SK-N-SH (cell line): Measurements from ENCODE around the gene ADGRL3. TPM values are rescaled to one million over a fixed set of nuclear protein-coding genes. Genes with fewer than 3 reads are reported as not detected.

ENCODE experiments used
- CTCF ChIA-PET: fragments of 300-600, 350-600 bp; formaldehyde crosslinking; extraction: SDS; loops from one replicate; lab custom pipeline; 2021; lab: Yijun Ruan, JAX
- POLR2A ChIA-PET: fragments of 350-600 bp; sonication (Branson Sonifier 250); formaldehyde crosslinking; extraction: SDS; loops from one replicate; lab custom pipeline; 2020; ENCODE audit warnings: antibody characterized with exemption, inconsistent platforms; lab: Yijun Ruan, JAX
- DNase-seq: peaks from one replicate; pipeline ENCODE4 v3.0.0; 2012
- H2AFZ ChIP-seq: fragments of 200-600 bp; sonication (generic); 2 replicates; pipeline ENCODE4 v1.8.1; 2016; ENCODE audit warnings: antibody characterized with exemption, mild to moderate bottlenecking, low read depth
- H3F3A ChIP-seq: fragments of 200-600 bp; sonication (generic); replicated peaks from 2 replicates; pipeline ENCODE3; 2016; ENCODE audit warnings: antibody characterized with exemption, mild to moderate bottlenecking; ENCODE audit not compliant: insufficient read depth
- H3K27ac ChIP-seq, 2 experiments: fragments of 200-500 bp in 1 of 2; fragments of 200-600 bp in 1 of 2; sonication (Bioruptor generic) in 1 of 2; sonication (generic), shearing (Covaris generic) in 1 of 2; 2 replicates each; pipeline versions ENCODE4 v1.5.1 to v1.6.1; 2014 to 2016; ENCODE audit warnings: low read depth in 2 of 2, inconsistent platforms in 1 of 2, low read length in 1 of 2, mild to moderate bottlenecking in 1 of 2, mixed read lengths in 1 of 2
- H3K27me3 ChIP-seq: fragments of 200-600 bp; sonication (generic), shearing (Covaris generic); 2 replicates; pipeline ENCODE4 v1.6.1; 2016; ENCODE audit warnings: mixed run types; ENCODE audit not compliant: insufficient read depth
- H3K36me3 ChIP-seq, 2 experiments: fragments of 200-500 bp in 1 of 2; fragments of 200-600 bp in 1 of 2; sonication (Bioruptor generic) in 1 of 2; sonication (generic) in 1 of 2; replicated peaks in 1 of 2; 2 replicates each; pipeline versions ENCODE3 to v1.5.1; 2014 to 2016; ENCODE audit warnings: low read length in 1 of 2, mild to moderate bottlenecking in 1 of 2; ENCODE audit not compliant: insufficient read depth in 2 of 2, control insufficient read depth in 1 of 2
- H3K4me1 ChIP-seq, 2 experiments: fragments of 200-500 bp in 1 of 2; fragments of 200-600 bp in 1 of 2; sonication (Bioruptor generic) in 1 of 2; sonication (generic), shearing (Covaris generic) in 1 of 2; 2 replicates each; pipeline versions ENCODE4 v1.5.1 to v1.6.1; 2014 to 2016; ENCODE audit warnings: low read depth in 1 of 2, low read length in 1 of 2, mixed run types in 1 of 2; ENCODE audit not compliant: insufficient read depth in 2 of 2, control insufficient read depth in 1 of 2
- H3K4me2 ChIP-seq: fragments of 200-600 bp; sonication (generic), shearing (Covaris generic); 2 replicates; pipeline ENCODE4 v1.6.1; 2017; ENCODE audit warnings: mixed run types
- H3K4me3 ChIP-seq, 2 experiments: fragments of 200-500 bp in 1 of 2; fragments of 200-600 bp in 1 of 2; sonication (Bioruptor generic) in 1 of 2; sonication (generic), shearing (Covaris generic) in 1 of 2; 2 replicates each; pipeline versions ENCODE4 v1.5.1 to v1.8.1; 2014 to 2016; ENCODE audit warnings: low read depth in 2 of 2, inconsistent platforms in 1 of 2, low read length in 1 of 2, mild to moderate bottlenecking in 1 of 2, mixed read lengths in 1 of 2, moderate library complexity in 1 of 2
- H3K79me2 ChIP-seq: fragments of 200-600 bp; sonication (generic); 2 replicates; pipeline ENCODE4 v1.8.1; 2017; ENCODE audit warnings: mild to moderate bottlenecking; ENCODE audit not compliant: insufficient read depth
- H3K9ac ChIP-seq: fragments of 200-600 bp; sonication (generic); 2 replicates; pipeline ENCODE4 v1.6.1; 2017; ENCODE audit warnings: mixed run types
- H3K9me2 ChIP-seq: fragments of 200-600 bp; sonication (generic); 2 replicates; pipeline ENCODE4 v1.6.1; 2017; ENCODE audit warnings: mixed run types
- H3K9me3 ChIP-seq: fragments of 200-600 bp; sonication (generic); 2 replicates; pipeline ENCODE4 v1.6.1; 2017; ENCODE audit warnings: mixed run types, mild to moderate bottlenecking, moderate library complexity
- H4K20me1 ChIP-seq: fragments of 200-600 bp; sonication (generic); 2 replicates; pipeline ENCODE4 v1.6.1; 2017; ENCODE audit warnings: mild to moderate bottlenecking, mixed run types; ENCODE audit not compliant: insufficient read depth
- CHD2 ChIP-seq: fragments of 150-350 bp; IDR thresholded peaks from 2 replicates; pipeline ENCODE4 v1.6.1; 2018; ENCODE audit warnings: low read length; ENCODE audit not compliant: partially characterized antibody
- FOXJ3 ChIP-seq: sonication (generic); formaldehyde crosslinking; IDR thresholded peaks from 2 replicates; pipeline ENCODE4 v1.5.1; 2020; ENCODE audit warnings: mild to moderate bottlenecking, missing genetic modification reagents
- FOXM1 ChIP-seq: IDR thresholded peaks from 2 replicates; pipeline ENCODE4 v1.4.0; 2012; ENCODE audit warnings: low read depth, mild to moderate bottlenecking
- MXI1 ChIP-seq: IDR thresholded peaks from 2 replicates; pipeline ENCODE4 v1.6.1; 2012; ENCODE audit warnings: mild to moderate bottlenecking, low read depth, low read length, improper control_type of control experiment
- NFIC ChIP-seq: IDR thresholded peaks from 2 replicates; pipeline ENCODE4 v1.4.0; 2012; ENCODE audit warnings: borderline replicate concordance
- NRF1 ChIP-seq: IDR thresholded peaks from 2 replicates; pipeline ENCODE4 v1.6.1; 2012; ENCODE audit warnings: low read depth, mild to moderate bottlenecking, low read length
- POLR2AphosphoS5 ChIP-seq: IDR thresholded peaks from 2 replicates; pipeline ENCODE4 v1.6.1; 2012; ENCODE audit warnings: low read depth, low read length
- RAD21 ChIP-seq: IDR thresholded peaks from 2 replicates; pipeline ENCODE4 v1.6.1; 2012; ENCODE audit warnings: mild to moderate bottlenecking, low read length
- RFX5 ChIP-seq: IDR thresholded peaks from 2 replicates; pipeline ENCODE4 v1.6.1; 2012; ENCODE audit warnings: mild to moderate bottlenecking, improper control_type of control experiment, low read length
- SIN3A ChIP-seq: IDR thresholded peaks from 2 replicates; pipeline ENCODE4 v1.6.1; 2012; ENCODE audit warnings: low read depth, mild to moderate bottlenecking, low read length, moderate library complexity, borderline replicate concordance
- SMC3 ChIP-seq: IDR thresholded peaks from 2 replicates; pipeline ENCODE4 v1.6.1; 2012; ENCODE audit warnings: low read depth, low read length, improper control_type of control experiment
- TAF1 ChIP-seq: IDR thresholded peaks from 2 replicates; pipeline ENCODE4 v1.6.1; 2012; ENCODE audit warnings: low read depth, mild to moderate bottlenecking, low read length, moderate library complexity, borderline replicate concordance
- TCF12 ChIP-seq: IDR thresholded peaks from 2 replicates; pipeline ENCODE4 v1.4.0; 2012
- TEAD4 ChIP-seq: IDR thresholded peaks from 2 replicates; pipeline ENCODE4 v1.4.0; 2012; ENCODE audit warnings: mild to moderate bottlenecking, borderline replicate concordance; ENCODE audit not compliant: insufficient read depth
- YY1 ChIP-seq: IDR thresholded peaks from 2 replicates; pipeline ENCODE4 v1.4.0; 2012; ENCODE audit warnings: low read depth, mild to moderate bottlenecking
- WGBS: methylation state at CpG from one replicate; pipeline ENCODE4 v1.1.6; 2017; ENCODE audit warnings: low lambda C conversion rate; 5-methylcytosine and 5-hydroxymethylcytosine counted together
- polyA plus RNA-seq, 3 experiments: library from polyadenylated mRNA; depleted of rRNA; stranded (reverse); fragments of >200 nt; gene quantifications; 2 replicates each; pipeline ENCODE4 v1.2.3, GENCODE V29; 2012
- TF ChIP-seq, protein P1 (sequence below): IDR thresholded peaks from 2 replicates; pipeline ENCODE4 v1.4.0; 2012; ENCODE audit warnings: low read depth, borderline replicate concordance
- TF ChIP-seq, protein P2 (sequence below): fragments of 200-600 bp; sonication (generic); IDR thresholded peaks from 2 replicates; pipeline ENCODE4 v1.6.1; 2017; ENCODE audit warnings: antibody characterized with exemption, mild to moderate bottlenecking, moderate library complexity
- TF ChIP-seq, protein P3 (sequence below): IDR thresholded peaks from 2 replicates; pipeline ENCODE4 v1.4.0; 2012; ENCODE audit warnings: low read depth, borderline replicate concordance
- TF ChIP-seq, protein P4 (sequence below): fragments of 150-350 bp; IDR thresholded peaks from 2 replicates; pipeline ENCODE4 v1.6.1; 2017; ENCODE audit warnings: antibody characterized with exemption, low read length, low read depth, borderline replicate concordance

Gene ADGRL3
- polyA plus RNA-seq, 1 of the 3 experiments (the other 2 are of a cell fraction): 0.03 TPM

DNA sequence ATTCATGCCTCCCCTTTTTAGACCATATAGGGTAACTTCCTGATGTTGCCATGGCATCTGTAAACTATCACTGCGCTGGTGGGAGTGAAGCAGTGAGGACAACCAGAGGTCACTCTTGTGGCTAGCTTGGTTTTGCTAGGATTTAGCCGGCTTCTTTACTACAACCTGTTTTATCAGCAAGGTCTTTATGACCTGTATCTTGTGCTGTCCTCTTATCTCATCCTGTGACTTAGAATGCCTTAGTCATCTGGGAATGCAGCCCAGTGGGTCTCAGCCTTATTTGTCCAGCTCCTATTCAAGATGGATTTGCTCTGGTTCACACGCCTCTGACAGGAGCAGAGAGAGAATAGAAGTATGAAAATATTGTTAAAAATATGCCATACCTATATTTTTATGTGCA is 355.7 kb downstream of the ADGRL3 start:
- Histone ChIP-seq H2AFZ (no peak overlapping the region), H3K4me2 (no peak overlapping the region), H3K4me3 (no peak overlapping the region), H3K4me1 (no peaks in the 10 kb centered on the region), H3K36me3 (no peaks in the 10 kb centered on the region), H3K9ac (no peak overlapping the region), H4K20me1 (no peaks in the 10 kb centered on the region), H3K9me3 (no peaks in the 10 kb centered on the region), H3K27me3 (no peaks in the 10 kb centered on the region), H3K9me2 (no peaks in the 10 kb centered on the region), H3K79me2 (no peaks in the 10 kb centered on the region), H3K27ac (no peak overlapping the region), H3F3A (no peaks in the 10 kb centered on the region)
- POLR2A ChIA-PET: no interaction called here
- 35% methylated on average over 3 of the region's 3 CpGs for WGBS
- CTCF ChIA-PET: no interaction called here
- no peak for DNase-seq
- TF ChIP-seq, protein P1, sequence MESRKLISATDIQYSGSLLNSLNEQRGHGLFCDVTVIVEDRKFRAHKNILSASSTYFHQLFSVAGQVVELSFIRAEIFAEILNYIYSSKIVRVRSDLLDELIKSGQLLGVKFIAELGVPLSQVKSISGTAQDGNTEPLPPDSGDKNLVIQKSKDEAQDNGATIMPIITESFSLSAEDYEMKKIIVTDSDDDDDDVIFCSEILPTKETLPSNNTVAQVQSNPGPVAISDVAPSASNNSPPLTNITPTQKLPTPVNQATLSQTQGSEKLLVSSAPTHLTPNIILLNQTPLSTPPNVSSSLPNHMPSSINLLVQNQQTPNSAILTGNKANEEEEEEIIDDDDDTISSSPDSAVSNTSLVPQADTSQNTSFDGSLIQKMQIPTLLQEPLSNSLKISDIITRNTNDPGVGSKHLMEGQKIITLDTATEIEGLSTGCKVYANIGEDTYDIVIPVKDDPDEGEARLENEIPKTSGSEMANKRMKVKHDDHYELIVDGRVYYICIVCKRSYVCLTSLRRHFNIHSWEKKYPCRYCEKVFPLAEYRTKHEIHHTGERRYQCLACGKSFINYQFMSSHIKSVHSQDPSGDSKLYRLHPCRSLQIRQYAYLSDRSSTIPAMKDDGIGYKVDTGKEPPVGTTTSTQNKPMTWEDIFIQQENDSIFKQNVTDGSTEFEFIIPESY: no peak
- TF ChIP-seq TCF12 (no peak), POLR2AphosphoS5 (no peak), NFIC (no peak)
- TF ChIP-seq, protein P2, sequence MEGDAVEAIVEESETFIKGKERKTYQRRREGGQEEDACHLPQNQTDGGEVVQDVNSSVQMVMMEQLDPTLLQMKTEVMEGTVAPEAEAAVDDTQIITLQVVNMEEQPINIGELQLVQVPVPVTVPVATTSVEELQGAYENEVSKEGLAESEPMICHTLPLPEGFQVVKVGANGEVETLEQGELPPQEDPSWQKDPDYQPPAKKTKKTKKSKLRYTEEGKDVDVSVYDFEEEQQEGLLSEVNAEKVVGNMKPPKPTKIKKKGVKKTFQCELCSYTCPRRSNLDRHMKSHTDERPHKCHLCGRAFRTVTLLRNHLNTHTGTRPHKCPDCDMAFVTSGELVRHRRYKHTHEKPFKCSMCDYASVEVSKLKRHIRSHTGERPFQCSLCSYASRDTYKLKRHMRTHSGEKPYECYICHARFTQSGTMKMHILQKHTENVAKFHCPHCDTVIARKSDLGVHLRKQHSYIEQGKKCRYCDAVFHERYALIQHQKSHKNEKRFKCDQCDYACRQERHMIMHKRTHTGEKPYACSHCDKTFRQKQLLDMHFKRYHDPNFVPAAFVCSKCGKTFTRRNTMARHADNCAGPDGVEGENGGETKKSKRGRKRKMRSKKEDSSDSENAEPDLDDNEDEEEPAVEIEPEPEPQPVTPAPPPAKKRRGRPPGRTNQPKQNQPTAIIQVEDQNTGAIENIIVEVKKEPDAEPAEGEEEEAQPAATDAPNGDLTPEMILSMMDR: no peak
- TF ChIP-seq, protein P3, sequence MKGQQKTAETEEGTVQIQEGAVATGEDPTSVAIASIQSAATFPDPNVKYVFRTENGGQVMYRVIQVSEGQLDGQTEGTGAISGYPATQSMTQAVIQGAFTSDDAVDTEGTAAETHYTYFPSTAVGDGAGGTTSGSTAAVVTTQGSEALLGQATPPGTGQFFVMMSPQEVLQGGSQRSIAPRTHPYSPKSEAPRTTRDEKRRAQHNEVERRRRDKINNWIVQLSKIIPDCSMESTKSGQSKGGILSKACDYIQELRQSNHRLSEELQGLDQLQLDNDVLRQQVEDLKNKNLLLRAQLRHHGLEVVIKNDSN: no peak

DNA sequence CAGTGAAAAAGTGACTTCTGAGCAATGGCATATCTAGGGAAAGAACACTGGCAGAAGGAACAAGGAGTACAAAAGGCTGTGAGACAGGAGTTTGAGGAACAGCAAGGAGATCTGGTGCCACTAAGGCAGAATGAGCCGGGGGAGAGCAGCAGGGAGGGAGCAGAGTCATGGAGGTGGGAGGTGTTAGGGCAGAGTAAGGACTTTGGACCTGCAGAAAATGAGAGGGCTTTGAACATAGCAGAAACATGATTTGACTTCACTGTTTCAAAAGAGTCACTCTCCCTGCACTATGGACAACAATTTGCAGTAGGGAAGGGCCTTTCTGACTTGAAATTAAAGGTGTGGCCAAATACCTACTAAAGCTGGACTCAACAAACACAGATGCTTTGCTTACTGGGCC is 356.2 kb downstream of the ADGRL3 start:
- Histone ChIP-seq H3K27ac (no peak overlapping the region), H3K36me3 (no peaks in the 10 kb centered on the region), H3K4me2 (no peak overlapping the region), H3K9me3 (no peaks in the 10 kb centered on the region), H4K20me1 (no peaks in the 10 kb centered on the region), H2AFZ (no peak overlapping the region), H3K4me3 (no peak overlapping the region), H3K9me2 (no peaks in the 10 kb centered on the region), H3K79me2 (no peaks in the 10 kb centered on the region), H3F3A (no peaks in the 10 kb centered on the region), H3K4me1 (no peaks in the 10 kb centered on the region), H3K27me3 (no peaks in the 10 kb centered on the region), H3K9ac (no peak overlapping the region)
- ChIA-PET POLR2A (no interaction called here), CTCF (no interaction called here)
- WGBS: 64% methylated on average over 1 of the region's 1 CpG
- DNase-seq: no peak
- TF ChIP-seq, protein P3: no peak
- no peak for TF ChIP-seq TAF1
- no peak for TF ChIP-seq NRF1
- TF ChIP-seq SIN3A: no peak
- no peak for TF ChIP-seq RFX5
- TF ChIP-seq, protein P2: no peak
- TF ChIP-seq, protein P4, sequence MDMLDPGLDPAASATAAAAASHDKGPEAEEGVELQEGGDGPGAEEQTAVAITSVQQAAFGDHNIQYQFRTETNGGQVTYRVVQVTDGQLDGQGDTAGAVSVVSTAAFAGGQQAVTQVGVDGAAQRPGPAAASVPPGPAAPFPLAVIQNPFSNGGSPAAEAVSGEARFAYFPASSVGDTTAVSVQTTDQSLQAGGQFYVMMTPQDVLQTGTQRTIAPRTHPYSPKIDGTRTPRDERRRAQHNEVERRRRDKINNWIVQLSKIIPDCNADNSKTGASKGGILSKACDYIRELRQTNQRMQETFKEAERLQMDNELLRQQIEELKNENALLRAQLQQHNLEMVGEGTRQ: no peak
- no peak for TF ChIP-seq MXI1
- no peak for TF ChIP-seq CHD2
- no peak for TF ChIP-seq POLR2AphosphoS5
- no peak for TF ChIP-seq TEAD4
- no peak for TF ChIP-seq RAD21
- TF ChIP-seq FOXM1: no peak
- no peak for TF ChIP-seq FOXJ3 (CRISPR knock-in tag)
- no peak for TF ChIP-seq SMC3
- no peak for TF ChIP-seq YY1
